ENCODE data around the gene STX10.
A peak's percentile ranks its signal among the peaks of the same experiment; 100 is the strongest.

The STX10 gene

GRCh38 chr19:13127811-13128575 is 22.2 kb downstream of the STX10 start:
- no peak overlapping the region for H3K4me3 ChIP-seq (ENCODE audit: insufficient read length, low read depth)
- H3K9me3 ChIP-seq (ENCODE audit: insufficient read depth, low read length), result no peaks in the 10 kb centered on the region
- peaks cover 77% of the 10 kb centered on the region for H3K36me3 ChIP-seq (ENCODE audit: insufficient read depth, insufficient read length, low read length)
- H3K27me3 ChIP-seq (ENCODE audit: insufficient read depth, insufficient read length), result no peaks in the 10 kb centered on the region
- DNase-seq (ENCODE audit: low read depth, low spot score), result no peak
- H3K9ac ChIP-seq (ENCODE audit: insufficient read length, low read depth), result no peak overlapping the region
- H3K4me1 ChIP-seq (ENCODE audit: insufficient read depth, insufficient read length), result peaks cover 16% of the 10 kb centered on the region
- TF ChIP-seq YY1 (IDR thresholded peaks at IDR 0.05; ENCODE audit: insufficient read depth, insufficient read length) (no peak), SUZ12 (IDR thresholded peaks at IDR 0.05; ENCODE audit: extremely low read depth, insufficient read depth, insufficient read length) (no peak), ZNF274 (IDR thresholded peaks at IDR 0.05; ENCODE audit: low read depth, low read length) (no peak)

GRCh38 chr19:13127051-13127450 is 23.1 kb downstream of the STX10 start:
- H3K4me1 ChIP-seq (ENCODE audit: insufficient read depth, insufficient read length), result peaks cover 23% of the 10 kb centered on the region
- no peak overlapping the region for H3K4me3 ChIP-seq (ENCODE audit: insufficient read length, low read depth)
- peaks cover 78% of the 10 kb centered on the region for H3K36me3 ChIP-seq (ENCODE audit: insufficient read depth, insufficient read length, low read length)
- TF ChIP-seq ZNF274 (IDR thresholded peaks at IDR 0.05; ENCODE audit: low read depth, low read length) (no peak), YY1 (IDR thresholded peaks at IDR 0.05; ENCODE audit: insufficient read depth, insufficient read length) (no peak), SUZ12 (IDR thresholded peaks at IDR 0.05; ENCODE audit: extremely low read depth, insufficient read depth, insufficient read length) (no peak)
- H3K9ac ChIP-seq (ENCODE audit: insufficient read length, low read depth), result no peak overlapping the region
- no peaks in the 10 kb centered on the region for H3K9me3 ChIP-seq (ENCODE audit: insufficient read depth, low read length)
- H3K27me3 ChIP-seq (ENCODE audit: insufficient read depth, insufficient read length), result no peaks in the 10 kb centered on the region
- DNase-seq (ENCODE audit: low read depth, low spot score), result no peak

DNA sequence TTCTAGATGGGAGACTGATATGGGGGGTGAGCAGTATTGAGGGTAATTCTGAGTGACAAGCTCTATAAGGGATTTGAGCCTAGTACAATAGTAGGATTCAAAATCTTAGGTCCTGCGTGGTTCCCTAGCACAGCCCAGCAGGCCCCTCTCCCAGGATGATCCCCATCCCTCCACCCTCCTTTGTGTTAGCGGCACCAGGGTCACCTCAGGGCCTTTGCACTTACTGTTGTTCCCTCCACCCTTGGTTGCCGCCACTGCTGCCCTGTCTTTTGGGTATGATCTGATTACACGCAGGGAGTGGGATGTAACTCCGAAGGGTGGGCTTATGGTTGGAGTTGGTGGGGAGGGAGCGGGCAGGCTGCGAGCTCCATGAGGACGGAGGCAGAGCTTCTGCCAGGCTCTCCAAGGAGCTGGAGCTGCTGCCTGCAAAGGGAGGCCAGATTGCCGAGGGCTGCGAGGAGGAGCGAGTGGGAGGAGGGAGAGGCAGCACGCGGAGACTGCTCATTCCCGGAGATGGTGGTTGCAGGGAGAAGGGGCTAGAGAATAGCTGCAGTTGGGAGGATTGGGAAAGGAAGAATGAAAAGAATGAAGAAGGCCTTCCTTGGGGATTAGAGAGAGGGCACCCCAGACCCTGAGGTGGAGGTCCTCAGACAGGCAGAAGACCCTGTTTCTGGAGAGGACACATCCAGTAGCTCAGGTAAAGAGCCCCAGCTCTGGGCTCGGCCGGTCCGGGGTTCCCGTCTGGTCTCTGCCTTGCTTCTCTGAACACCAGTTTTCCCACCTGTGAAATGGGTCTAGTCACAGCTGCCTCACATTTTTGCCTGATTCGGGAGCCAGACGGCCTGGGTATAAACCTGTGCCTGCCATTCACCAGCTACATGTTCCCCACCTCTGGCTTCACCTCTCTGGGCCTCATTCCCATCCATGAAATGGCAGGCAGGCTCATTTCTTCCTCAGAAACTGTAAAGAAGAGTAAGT is 26.9 kb downstream of the STX10 start:
- no peak overlapping the region for H3K9ac ChIP-seq (ENCODE audit: insufficient read length, low read depth)

DNA sequence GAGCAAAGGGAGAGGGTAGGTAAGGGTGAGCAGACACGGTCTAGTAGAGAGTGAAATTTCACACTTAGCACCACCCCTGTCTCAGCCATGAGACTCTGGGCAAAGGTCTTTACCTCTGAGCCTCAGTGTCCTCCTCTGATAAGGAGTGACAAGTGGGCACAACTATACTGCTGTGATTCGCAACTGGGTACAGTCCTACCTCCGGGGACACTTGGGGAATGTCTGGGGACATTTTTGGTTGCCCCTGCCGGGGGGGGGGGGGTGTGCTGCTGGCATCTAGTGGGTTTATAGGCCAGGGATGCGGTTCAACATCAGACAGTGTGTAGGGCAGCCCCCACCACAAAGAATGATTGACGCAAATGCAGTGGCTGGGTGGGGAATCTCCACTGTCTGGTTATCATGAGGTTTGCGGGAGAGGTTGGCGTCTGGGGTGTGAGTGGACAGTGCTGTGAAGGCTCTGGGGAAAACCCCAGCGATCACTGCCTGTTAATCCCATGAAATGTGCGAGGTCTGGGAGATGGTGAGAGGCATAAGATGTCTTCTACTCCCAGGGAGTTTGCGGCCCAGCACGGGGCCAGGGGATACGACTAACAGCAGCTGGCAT is 27.8 kb downstream of the STX10 start:
- DNase-seq (ENCODE audit: low read depth, low spot score), result no peak
- TF ChIP-seq ZNF274 (IDR thresholded peaks at IDR 0.05; ENCODE audit: low read depth, low read length), result no peak
- TF ChIP-seq SUZ12 (IDR thresholded peaks at IDR 0.05; ENCODE audit: extremely low read depth, insufficient read depth, insufficient read length), result no peak
- no peak for TF ChIP-seq YY1 (IDR thresholded peaks at IDR 0.05; ENCODE audit: insufficient read depth, insufficient read length)
- H3K9ac ChIP-seq (ENCODE audit: insufficient read length, low read depth), result peak overlapping the region; percentile 37
- peaks cover 37% of the 10 kb centered on the region for H3K4me1 ChIP-seq (ENCODE audit: insufficient read depth, insufficient read length)
- no peaks in the 10 kb centered on the region for H3K9me3 ChIP-seq (ENCODE audit: insufficient read depth, low read length)
- H3K4me3 ChIP-seq (ENCODE audit: insufficient read length, low read depth), result no peak overlapping the region
- H3K36me3 ChIP-seq (ENCODE audit: insufficient read depth, insufficient read length, low read length), result peaks cover 72% of the 10 kb centered on the region
- H3K27me3 ChIP-seq (ENCODE audit: insufficient read depth, insufficient read length), result no peaks in the 10 kb centered on the region

More for the DNA sequence above, 26.9 kb downstream of the STX10 start:
- H3K4me3 ChIP-seq (ENCODE audit: insufficient read length, low read depth), result no peak overlapping the region
- no peaks in the 10 kb centered on the region for H3K27me3 ChIP-seq (ENCODE audit: insufficient read depth, insufficient read length)
- TF ChIP-seq SUZ12 (IDR thresholded peaks at IDR 0.05; ENCODE audit: extremely low read depth, insufficient read depth, insufficient read length), result no peak
- no peak for TF ChIP-seq YY1 (IDR thresholded peaks at IDR 0.05; ENCODE audit: insufficient read depth, insufficient read length)
- TF ChIP-seq ZNF274 (IDR thresholded peaks at IDR 0.05; ENCODE audit: low read depth, low read length), result no peak
- peaks cover 42% of the 10 kb centered on the region for H3K4me1 ChIP-seq (ENCODE audit: insufficient read depth, insufficient read length)
- no peaks in the 10 kb centered on the region for H3K9me3 ChIP-seq (ENCODE audit: insufficient read depth, low read length)
- no peak for DNase-seq (ENCODE audit: low read depth, low spot score)
- peaks cover 79% of the 10 kb centered on the region for H3K36me3 ChIP-seq (ENCODE audit: insufficient read depth, insufficient read length, low read length)

GRCh38 chr19:13121551-13122274 is 28.5 kb downstream of the STX10 start:
- no peaks in the 10 kb centered on the region for H3K9me3 ChIP-seq (ENCODE audit: insufficient read depth, low read length)
- TF ChIP-seq YY1 (IDR thresholded peaks at IDR 0.05; ENCODE audit: insufficient read depth, insufficient read length) (no peak), SUZ12 (IDR thresholded peaks at IDR 0.05; ENCODE audit: extremely low read depth, insufficient read depth, insufficient read length) (no peak), ZNF274 (IDR thresholded peaks at IDR 0.05; ENCODE audit: low read depth, low read length) (no peak)
- DNase-seq (ENCODE audit: low read depth, low spot score), result no peak
- H3K9ac ChIP-seq (ENCODE audit: insufficient read length, low read depth), result peak overlapping the region; percentile 37
- peaks cover 68% of the 10 kb centered on the region for H3K36me3 ChIP-seq (ENCODE audit: insufficient read depth, insufficient read length, low read length)
- H3K4me3 ChIP-seq (ENCODE audit: insufficient read length, low read depth), result no peak overlapping the region
- no peaks in the 10 kb centered on the region for H3K27me3 ChIP-seq (ENCODE audit: insufficient read depth, insufficient read length)
- peaks cover 37% of the 10 kb centered on the region for H3K4me1 ChIP-seq (ENCODE audit: insufficient read depth, insufficient read length)

DNA sequence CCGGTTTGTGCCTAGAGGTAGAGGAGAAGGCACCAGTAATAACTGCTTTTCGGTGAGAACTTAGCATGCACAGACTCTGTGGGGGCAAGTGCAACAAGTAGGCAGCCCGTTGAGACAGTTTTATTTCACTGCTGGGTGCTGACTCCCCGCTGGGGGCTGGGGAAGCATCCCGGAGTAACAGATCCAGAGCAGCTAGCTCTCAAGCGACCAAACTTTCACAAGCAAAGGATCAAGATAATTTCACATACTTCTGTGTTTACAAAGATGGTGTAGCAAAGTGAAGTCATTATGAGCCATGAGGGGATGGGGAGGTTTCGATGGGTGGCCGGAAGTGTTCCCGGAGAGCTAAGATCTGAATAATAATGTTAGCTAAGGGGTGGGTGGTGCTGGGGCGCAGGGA is 29.4 kb downstream of the STX10 start:
- peaks cover 62% of the 10 kb centered on the region for H3K36me3 ChIP-seq (ENCODE audit: insufficient read depth, insufficient read length, low read length)
- peaks cover 37% of the 10 kb centered on the region for H3K4me1 ChIP-seq (ENCODE audit: insufficient read depth, insufficient read length)
- H3K9me3 ChIP-seq (ENCODE audit: insufficient read depth, low read length), result no peaks in the 10 kb centered on the region
- peak overlapping the region; percentile 14 for H3K9ac ChIP-seq (ENCODE audit: insufficient read length, low read depth)
- no peak for TF ChIP-seq SUZ12 (IDR thresholded peaks at IDR 0.05; ENCODE audit: extremely low read depth, insufficient read depth, insufficient read length)
- TF ChIP-seq YY1 (IDR thresholded peaks at IDR 0.05; ENCODE audit: insufficient read depth, insufficient read length), result no peak
- TF ChIP-seq ZNF274 (IDR thresholded peaks at IDR 0.05; ENCODE audit: low read depth, low read length), result no peak
- no peaks in the 10 kb centered on the region for H3K27me3 ChIP-seq (ENCODE audit: insufficient read depth, insufficient read length)
- no peak for DNase-seq (ENCODE audit: low read depth, low spot score)
- peak overlapping the region; percentile 9 for H3K4me3 ChIP-seq (ENCODE audit: insufficient read length, low read depth)

Data from NT2/D1 (cell line).